ENCODE results near the gene KLHL36. TPM values are rescaled to one million over a fixed set of nuclear protein-coding genes. Genes with fewer than 3 reads are reported as not detected.

The KLHL36 gene
- total RNA-seq, 1 donor from 2014 or later = 51.6 TPM

DNA sequence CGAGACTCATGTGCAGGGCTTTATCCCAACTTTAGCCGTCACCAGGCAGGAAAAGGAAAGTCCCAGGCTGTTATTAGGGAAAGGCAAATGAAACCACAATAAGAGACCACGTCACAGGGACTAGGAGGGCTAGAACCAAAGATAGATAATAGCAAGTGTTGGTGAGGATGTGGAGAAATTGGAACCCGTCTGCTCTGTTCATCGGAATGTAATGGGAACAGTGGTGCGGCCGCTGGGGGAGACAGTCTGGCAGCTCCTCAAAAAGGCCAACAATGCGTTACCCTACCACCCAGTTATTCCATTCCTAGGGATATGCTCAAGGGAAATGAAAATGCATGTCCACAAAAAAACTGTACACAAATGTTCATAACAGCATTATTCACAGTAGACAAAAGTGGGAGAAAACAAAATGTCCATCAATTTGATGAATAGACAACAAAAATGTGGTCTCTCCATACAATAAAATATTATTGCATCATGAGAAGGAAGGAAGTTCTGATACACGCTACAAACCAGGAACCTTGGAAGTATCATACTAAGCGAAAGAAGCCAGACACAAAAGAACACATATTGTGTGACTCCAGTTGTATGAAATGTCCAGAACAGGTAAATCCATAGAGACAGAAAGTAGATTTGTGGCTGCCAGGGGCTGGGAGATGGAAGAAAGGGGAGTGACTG, 32.0 kb downstream of the KLHL36 start:
- TF ChIP-seq, protein P1, sequence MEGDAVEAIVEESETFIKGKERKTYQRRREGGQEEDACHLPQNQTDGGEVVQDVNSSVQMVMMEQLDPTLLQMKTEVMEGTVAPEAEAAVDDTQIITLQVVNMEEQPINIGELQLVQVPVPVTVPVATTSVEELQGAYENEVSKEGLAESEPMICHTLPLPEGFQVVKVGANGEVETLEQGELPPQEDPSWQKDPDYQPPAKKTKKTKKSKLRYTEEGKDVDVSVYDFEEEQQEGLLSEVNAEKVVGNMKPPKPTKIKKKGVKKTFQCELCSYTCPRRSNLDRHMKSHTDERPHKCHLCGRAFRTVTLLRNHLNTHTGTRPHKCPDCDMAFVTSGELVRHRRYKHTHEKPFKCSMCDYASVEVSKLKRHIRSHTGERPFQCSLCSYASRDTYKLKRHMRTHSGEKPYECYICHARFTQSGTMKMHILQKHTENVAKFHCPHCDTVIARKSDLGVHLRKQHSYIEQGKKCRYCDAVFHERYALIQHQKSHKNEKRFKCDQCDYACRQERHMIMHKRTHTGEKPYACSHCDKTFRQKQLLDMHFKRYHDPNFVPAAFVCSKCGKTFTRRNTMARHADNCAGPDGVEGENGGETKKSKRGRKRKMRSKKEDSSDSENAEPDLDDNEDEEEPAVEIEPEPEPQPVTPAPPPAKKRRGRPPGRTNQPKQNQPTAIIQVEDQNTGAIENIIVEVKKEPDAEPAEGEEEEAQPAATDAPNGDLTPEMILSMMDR (IDR thresholded peaks at IDR 0.05; ENCODE audit: unreplicated experiment) = no peak
- H3K9me3 Mint-ChIP-seq = no peaks in the 10 kb centered on the region
- no peak for DNase-seq (ENCODE audit: low spot score in 2 of 2, unreplicated experiment in 2 of 2)
- H3K36me3 Mint-ChIP-seq = no peaks in the 10 kb centered on the region
- H3K4me1 Mint-ChIP-seq = no peaks in the 10 kb centered on the region
- H3K4me3 Mint-ChIP-seq = no peak overlapping the region
- H3K27me3 Mint-ChIP-seq (ENCODE audit: low read depth) = peaks cover 15% of the 10 kb centered on the region
- no peak overlapping the region for H3K27ac Mint-ChIP-seq

DNA sequence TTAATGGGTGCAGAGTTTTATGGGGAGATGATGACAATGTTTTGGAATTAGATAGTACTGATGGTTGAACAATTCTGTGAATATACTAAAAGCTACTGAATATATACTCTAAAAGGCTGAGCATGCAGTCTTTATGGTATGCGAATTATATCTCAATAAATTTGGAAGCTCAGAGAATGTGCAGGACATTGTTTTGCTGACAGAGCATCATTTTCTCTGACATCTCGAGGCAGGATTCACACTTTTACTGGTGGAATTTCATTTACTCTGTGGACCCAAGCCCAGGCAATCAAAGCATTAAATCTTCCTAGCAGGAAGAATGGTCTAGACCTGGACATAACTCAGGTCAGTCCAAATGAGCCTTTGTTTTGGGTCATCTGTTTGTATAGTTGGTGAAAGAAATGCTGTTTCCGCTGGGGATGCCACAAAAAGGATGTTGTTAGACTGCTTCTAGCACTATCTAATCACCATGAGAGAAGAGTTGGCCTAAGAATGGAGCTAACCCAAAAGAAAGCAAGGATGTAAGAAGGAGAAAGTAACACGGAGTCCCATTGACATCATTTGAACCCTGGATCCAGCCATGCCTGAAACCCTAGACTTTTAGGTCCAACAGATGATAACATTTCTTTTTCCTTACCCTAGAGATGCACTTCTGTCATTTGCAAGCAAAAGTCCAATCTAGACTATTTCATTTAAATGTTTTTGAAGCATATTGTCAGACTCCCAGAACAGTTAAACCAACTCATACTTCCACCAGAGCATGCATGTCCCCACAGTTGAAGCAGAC, 32.7 kb downstream of the KLHL36 start:
- H3K27ac Mint-ChIP-seq = no peak overlapping the region
- peaks cover 15% of the 10 kb centered on the region for H3K27me3 Mint-ChIP-seq (ENCODE audit: low read depth)
- no peak for DNase-seq (ENCODE audit: low spot score in 2 of 2, unreplicated experiment in 2 of 2)
- H3K4me1 Mint-ChIP-seq = no peaks in the 10 kb centered on the region
- TF ChIP-seq, protein P1 (IDR thresholded peaks at IDR 0.05; ENCODE audit: unreplicated experiment) = no peak
- no peak overlapping the region for H3K4me3 Mint-ChIP-seq
- H3K36me3 Mint-ChIP-seq = no peaks in the 10 kb centered on the region
- no peaks in the 10 kb centered on the region for H3K9me3 Mint-ChIP-seq

DNA sequence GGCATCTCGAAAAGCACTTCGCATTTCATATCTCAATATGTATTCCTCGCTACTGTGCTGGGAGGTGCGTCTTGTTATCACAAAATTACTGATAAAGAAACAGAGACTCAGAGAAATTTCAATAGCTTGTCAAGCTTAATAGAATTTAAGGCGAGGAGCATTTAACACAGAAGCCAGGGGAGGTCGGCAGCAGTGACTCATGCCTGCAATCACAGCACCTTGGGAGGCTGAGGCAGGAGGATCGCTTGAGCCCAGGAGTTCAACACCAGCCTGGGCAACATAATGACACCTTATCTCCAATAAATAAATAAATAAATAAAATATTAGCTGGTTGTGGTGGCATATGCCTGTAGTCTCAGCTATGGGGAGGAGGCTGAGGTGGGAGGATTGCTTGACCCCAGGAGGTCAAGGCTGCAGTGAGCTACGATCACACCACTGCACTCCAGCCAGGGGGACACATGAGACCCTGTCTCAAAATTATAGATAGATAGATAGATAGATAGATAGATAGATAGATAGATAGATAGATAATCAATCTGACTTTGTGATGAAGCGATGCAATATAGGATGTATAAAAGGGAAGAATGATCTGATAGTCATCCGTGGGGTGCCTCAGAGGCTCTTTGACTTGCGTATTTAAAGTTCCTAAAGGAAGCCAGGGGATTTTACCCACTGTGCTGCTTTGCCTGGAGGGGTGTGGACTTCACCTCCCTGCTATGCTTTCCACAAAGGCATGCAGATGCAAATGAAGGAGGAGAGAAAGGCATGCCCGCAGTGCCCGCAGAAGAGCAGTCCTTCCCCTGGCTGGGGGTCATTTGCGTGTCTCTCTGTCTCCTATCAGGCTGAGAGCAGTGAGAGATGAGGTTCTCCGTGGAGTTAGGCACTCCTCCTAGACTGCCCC, 35.6 kb downstream of the KLHL36 start:
- no peak for DNase-seq (ENCODE audit: low spot score in 2 of 2, unreplicated experiment in 2 of 2)
- Mint-ChIP-seq H3K4me3 (no peak overlapping the region), H3K9me3 (peaks cover 7% of the 10 kb centered on the region), H3K27ac (no peak overlapping the region), H3K36me3 (no peaks in the 10 kb centered on the region), H3K4me1 (peaks cover 2% of the 10 kb centered on the region), H3K27me3 (ENCODE audit: low read depth) (peaks cover 11% of the 10 kb centered on the region)
- TF ChIP-seq, protein P1 (IDR thresholded peaks at IDR 0.05; ENCODE audit: unreplicated experiment) = no peak

DNA sequence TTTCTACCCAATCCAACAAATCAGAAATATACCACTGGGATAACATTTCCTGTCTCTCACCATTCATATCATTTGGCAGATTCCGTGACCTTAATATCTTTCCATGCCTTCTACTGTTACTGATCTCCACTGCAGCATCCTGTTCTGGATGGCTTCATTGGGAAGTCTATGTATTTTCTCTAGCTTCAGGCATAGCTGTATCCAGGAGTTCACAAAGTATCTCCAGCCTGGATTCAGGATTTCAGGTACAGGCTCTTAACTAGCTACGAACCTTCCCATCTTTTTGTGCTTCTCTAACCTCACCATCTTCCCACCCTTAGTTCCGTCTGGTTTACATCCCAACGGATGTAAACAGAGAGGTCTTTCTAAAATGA, 36.3 kb downstream of the KLHL36 start:
- Mint-ChIP-seq H3K9me3 (peaks cover 7% of the 10 kb centered on the region), H3K27ac (no peak overlapping the region), H3K27me3 (ENCODE audit: low read depth) (peaks cover 11% of the 10 kb centered on the region), H3K4me1 (peaks cover 5% of the 10 kb centered on the region), H3K4me3 (no peak overlapping the region), H3K36me3 (no peaks in the 10 kb centered on the region)
- DNase-seq (ENCODE audit: low spot score in 2 of 2, unreplicated experiment in 2 of 2) = no peak
- TF ChIP-seq, protein P1 (IDR thresholded peaks at IDR 0.05; ENCODE audit: unreplicated experiment) = no peak

DNA sequence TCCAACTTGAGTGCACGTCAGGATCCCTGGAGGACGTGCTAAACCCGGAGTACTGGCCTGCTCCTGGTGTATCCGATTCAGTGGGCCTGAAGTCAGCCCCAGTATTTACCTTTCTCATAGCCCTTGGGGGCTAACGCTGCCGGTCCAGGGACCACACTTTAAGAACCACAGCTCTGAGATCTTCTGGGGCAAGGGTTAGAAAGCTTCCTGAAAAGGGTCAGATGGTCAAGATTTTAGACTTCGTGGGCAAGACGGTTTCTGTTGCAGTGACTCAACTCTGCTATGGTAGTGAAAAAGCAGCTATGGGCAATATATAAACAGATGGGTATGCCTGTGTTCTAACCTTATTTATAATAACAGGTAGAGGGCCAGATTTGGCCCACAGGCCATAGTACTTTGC, 36.9 kb downstream of the KLHL36 start:
- no peak for DNase-seq (ENCODE audit: low spot score in 2 of 2, unreplicated experiment in 2 of 2)
- peaks cover 11% of the 10 kb centered on the region for H3K27me3 Mint-ChIP-seq (ENCODE audit: low read depth)
- no peak overlapping the region for H3K4me3 Mint-ChIP-seq
- no peaks in the 10 kb centered on the region for H3K36me3 Mint-ChIP-seq
- no peak overlapping the region for H3K27ac Mint-ChIP-seq
- TF ChIP-seq, protein P1 (IDR thresholded peaks at IDR 0.05; ENCODE audit: unreplicated experiment) = no peak
- peaks cover 7% of the 10 kb centered on the region for H3K9me3 Mint-ChIP-seq
- H3K4me1 Mint-ChIP-seq = peaks cover 5% of the 10 kb centered on the region
